Testis (tissue), 3 donors: Measurements from ENCODE around the gene KRI1. TPM values are rescaled to one million over a fixed set of nuclear protein-coding genes. Genes with fewer than 3 reads are reported as not detected.

ENCODE experiments used
- DNase-seq: peaks from one replicate; pipeline ENCODE4 v3.0.0-alpha.2; 2019
- H3K27ac ChIP-seq, 2 donors: fragments of 200-600 bp; sonication (generic); one replicate each; pipeline ENCODE4 v1.5.1; 2019
- H3K27me3 ChIP-seq: fragments of 200-600 bp; sonication (generic); one replicate; pipeline ENCODE4 v1.5.1; 2019
- H3K36me3 ChIP-seq: fragments of 200-600 bp; sonication (generic); one replicate; pipeline ENCODE4 v1.5.1; 2017; ENCODE audit warnings: low read depth; ENCODE audit errors: missing control alignments
- H3K4me1 ChIP-seq: fragments of 200-600 bp; sonication (generic); one replicate; pipeline ENCODE4 v1.5.1; 2019
- H3K4me3 ChIP-seq, 2 donors: fragments of 200-600 bp; sonication (generic); one replicate each; pipeline ENCODE4 v1.5.1; 2017 to 2019
- H3K9me3 ChIP-seq: fragments of 200-600 bp; sonication (generic); one replicate; pipeline ENCODE4 v1.5.1; 2017
- POLR2A ChIP-seq: fragments of 450-650 bp; IDR thresholded peaks from one replicate; pipeline ENCODE4 v1.6.1; 2017; ENCODE audit warnings: antibody characterized with exemption, mild to moderate bottlenecking, moderate library complexity
- WGBS, 2 donors: methylation state at CpG; one replicate each; pipeline ENCODE4 v1.1.5; 2018; 5-methylcytosine and 5-hydroxymethylcytosine counted together
- intact Hi-C: fragments of 100-400 bp; cut with DNase I; formaldehyde crosslinking; loops from one replicate; pipeline ENCODE4 v1.15.1; 2023; ENCODE audit warnings: low total_unique reads
- microRNA counts, 2 donors: library from miRNA; unstranded; fragments of <30 nt; microRNA quantifications; one replicate each; lab custom pipeline; 2016
- microRNA-seq, 2 donors: library from miRNA; unstranded; fragments of <30 nt; microRNA quantifications; one replicate each; pipeline ENCODE4, GENCODE V29; 2016; ENCODE audit warnings: borderline number of aligned reads in 2 of 2, borderline replicate concordance in 1 of 2
- polyA plus RNA-seq: library from polyadenylated mRNA; stranded (reverse); fragments of 350-450 nt; fragmentation: Illumina TruSeq; extraction: RNeasy Lipid Tissue Mini Kit (QIAGEN cat#74804); gene quantifications from one replicate; pipeline ENCODE4 v1.2.3, GENCODE V29; 2014; ENCODE audit warnings: low read depth, low replicate concordance; ENCODE audit not compliant: insufficient read depth
- small RNA-seq, 2 donors: library from RNA; depleted of rRNA; stranded (forward); fragments of <200 nt; gene quantifications; one replicate each; pipeline ENCODE3, GENCODE V24; 2016
- total RNA-seq, 2 donors: library from RNA; depleted of rRNA; stranded (reverse); fragments of >200 nt; gene quantifications; one replicate each; pipeline ENCODE4 v1.2.3, GENCODE V29; 2016
- TF ChIP-seq, protein P1 (sequence below), 3 experiments: fragments of 450-650 bp in 2 of 3; fragments of 200-600 bp in 1 of 3; sonication (generic) in 1 of 3; IDR thresholded peaks; one replicate each; pipeline ENCODE4 v1.5.1; 2016 to 2019; ENCODE audit warnings: antibody characterized with exemption in 3 of 3, mild to moderate bottlenecking in 2 of 3, moderate library complexity in 1 of 3

Gene KRI1
- total and polyA plus RNA-seq, 3 donors from 2014 or later: 33.7 to 48.3 (median 34.6) TPM

DNA sequence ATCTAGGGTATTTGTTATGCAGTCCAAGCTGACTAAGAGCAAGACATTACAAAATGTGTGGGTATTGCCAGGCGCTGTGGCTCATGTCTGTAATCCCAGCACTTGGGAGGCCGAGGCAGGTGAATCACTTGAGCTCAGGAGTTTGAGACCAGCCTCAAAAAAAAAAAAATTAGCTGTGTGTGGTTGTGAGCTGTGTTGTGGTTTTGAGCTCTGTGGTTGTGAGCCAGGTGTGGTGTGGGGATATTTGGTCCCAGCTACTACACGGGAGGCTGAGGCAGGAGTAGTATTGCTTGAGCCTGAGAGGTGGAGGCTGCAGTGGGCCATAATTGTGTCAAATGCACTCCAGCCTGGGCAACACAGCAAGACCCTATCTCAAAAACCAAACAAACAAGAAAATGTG is 57.1 kb downstream of the KRI1 start:
- no peaks in the 10 kb centered on the region for H3K27me3 ChIP-seq
- H3K36me3 ChIP-seq: no peaks in the 10 kb centered on the region
- 92 to 95% methylated on average over 3 of the region's 3 CpGs for WGBS, 2 donors
- H3K27ac ChIP-seq: no peak overlapping the region
- TF ChIP-seq, protein P1, sequence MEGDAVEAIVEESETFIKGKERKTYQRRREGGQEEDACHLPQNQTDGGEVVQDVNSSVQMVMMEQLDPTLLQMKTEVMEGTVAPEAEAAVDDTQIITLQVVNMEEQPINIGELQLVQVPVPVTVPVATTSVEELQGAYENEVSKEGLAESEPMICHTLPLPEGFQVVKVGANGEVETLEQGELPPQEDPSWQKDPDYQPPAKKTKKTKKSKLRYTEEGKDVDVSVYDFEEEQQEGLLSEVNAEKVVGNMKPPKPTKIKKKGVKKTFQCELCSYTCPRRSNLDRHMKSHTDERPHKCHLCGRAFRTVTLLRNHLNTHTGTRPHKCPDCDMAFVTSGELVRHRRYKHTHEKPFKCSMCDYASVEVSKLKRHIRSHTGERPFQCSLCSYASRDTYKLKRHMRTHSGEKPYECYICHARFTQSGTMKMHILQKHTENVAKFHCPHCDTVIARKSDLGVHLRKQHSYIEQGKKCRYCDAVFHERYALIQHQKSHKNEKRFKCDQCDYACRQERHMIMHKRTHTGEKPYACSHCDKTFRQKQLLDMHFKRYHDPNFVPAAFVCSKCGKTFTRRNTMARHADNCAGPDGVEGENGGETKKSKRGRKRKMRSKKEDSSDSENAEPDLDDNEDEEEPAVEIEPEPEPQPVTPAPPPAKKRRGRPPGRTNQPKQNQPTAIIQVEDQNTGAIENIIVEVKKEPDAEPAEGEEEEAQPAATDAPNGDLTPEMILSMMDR (IDR thresholded peaks at IDR 0.05): no peak
- no peak for TF ChIP-seq POLR2A
- intact Hi-C loops: no loop called here
- no peak overlapping the region for H3K4me3 ChIP-seq
- no peak for DNase-seq
- H3K4me1 ChIP-seq: peaks cover 4% of the 10 kb centered on the region
- no peaks in the 10 kb centered on the region for H3K9me3 ChIP-seq

- DNase-seq: no peak
- Histone ChIP-seq H3K27ac (no peak overlapping the region), H3K27me3 (no peaks in the 10 kb centered on the region), H3K4me1 (peaks cover 4% of the 10 kb centered on the region), H3K4me3 (no peak overlapping the region), H3K36me3 (no peaks in the 10 kb centered on the region), H3K9me3 (no peaks in the 10 kb centered on the region)
- TF ChIP-seq, protein P1 (IDR thresholded peaks at IDR 0.05): no peak
- TF ChIP-seq POLR2A: no peak
- 86 to 95% methylated on average over 16 of the region's 16 CpGs for WGBS, 2 donors
- intact Hi-C loops: no loop called here
These were observed 57.8 kb downstream of the KRI1 start for GRCh38 chr19:10508036-10508435.

DNA sequence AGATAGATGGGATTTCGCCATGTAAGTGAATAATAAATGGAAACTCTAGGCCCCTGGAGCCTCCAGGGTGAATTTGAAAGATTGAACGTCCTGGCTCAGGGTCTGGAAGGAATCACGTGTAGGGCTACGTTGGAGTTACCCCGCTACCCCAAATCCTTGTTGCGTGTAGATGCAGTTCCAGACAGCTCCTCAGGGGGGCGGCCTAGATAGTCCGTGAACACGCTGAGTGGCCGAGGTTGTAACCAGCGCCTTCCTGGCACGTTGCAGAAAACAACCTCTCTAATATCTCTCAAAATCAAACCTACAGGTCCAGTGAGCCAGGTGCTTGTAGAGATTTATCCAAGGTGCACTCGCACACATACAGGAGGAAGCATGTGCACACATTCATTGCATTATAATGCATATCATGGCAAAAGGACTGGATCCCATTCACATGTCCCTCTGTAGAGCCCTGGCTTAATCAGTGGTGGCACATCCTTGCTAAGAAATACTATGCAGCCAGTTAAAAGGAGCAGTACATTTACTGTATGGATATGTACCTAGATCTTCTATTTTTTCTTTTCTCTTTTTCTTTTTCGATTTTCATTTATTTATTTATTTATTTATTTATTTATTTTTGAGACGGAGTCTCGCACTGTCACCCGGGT is 60.1 kb downstream of the KRI1 start:
- Histone ChIP-seq H3K4me1 (peaks cover 13% of the 10 kb centered on the region), H3K36me3 (no peaks in the 10 kb centered on the region), H3K4me3 (no peak overlapping the region), H3K27ac (no peak overlapping the region), H3K9me3 (no peaks in the 10 kb centered on the region), H3K27me3 (no peaks in the 10 kb centered on the region)
- DNase-seq: peak; percentile 88
- TF ChIP-seq POLR2A: no peak
- TF ChIP-seq, protein P1 (IDR thresholded peaks at IDR 0.05): peak; percentile 16 to 84 (median 62)
- 17 to 26% methylated on average over 17 of the region's 17 CpGs for WGBS, 2 donors
- intact Hi-C loops: no loop called here

MicroRNAs within 50 kb of the gene (microRNA counts, 767-probe panel; counts per million panel counts)
- microRNA hsa-miR-1238 (lab: Ali Mortazavi, UCI): 0 to 152 counts per million in 2 donors

Small RNA genes within 50 kb of the gene (microRNA-seq; reads per million reads assigned to microRNA genes)
- 0 reads per million in 2 donors for gene MIR1238

Small RNA genes within 50 kb of the gene (small RNA-seq; reads per million reads assigned to genes)
- 0 reads per million in 2 donors for gene MIR1238
- gene RNU7-140P: 0 reads per million in 2 donors

Other genes starting within 250 kb of the KRI1 start
- 10 to 100 TPM; 35.7 to 40.2 TPM for gene FDX2, start 250.0 kb downstream of the KRI1 start, total RNA-seq
- 26.8 TPM for gene FDX2, start 250.0 kb downstream of the KRI1 start, polyA plus RNA-seq
- gene RAVER1, start 232.5 kb downstream of the KRI1 start, total RNA-seq: 10 to 100 TPM; 34.5 to 49.6 TPM
- gene RAVER1, start 232.5 kb downstream of the KRI1 start, polyA plus RNA-seq: 32.3 TPM
- 1 to 10 TPM; 2.4 to 2.8 TPM for gene ICAM3, start 226.4 kb downstream of the KRI1 start, total RNA-seq
- 6.3 TPM for gene ICAM3, start 226.4 kb downstream of the KRI1 start, polyA plus RNA-seq
- 100 to 1,000 TPM; 112 to 113 TPM for gene TYK2, start 185.4 kb downstream of the KRI1 start, total RNA-seq
- gene TYK2, start 185.4 kb downstream of the KRI1 start, polyA plus RNA-seq: 47.6 TPM
- 100 to 1,000 TPM; 160 to 210 TPM for gene CDC37, start 162.5 kb downstream of the KRI1 start, total RNA-seq
- gene CDC37, start 162.5 kb downstream of the KRI1 start, polyA plus RNA-seq: 170 TPM
- 10 to 100 TPM; 20.1 to 35.0 TPM for gene PDE4A, start 145.5 kb downstream of the KRI1 start, total RNA-seq
- 35.4 TPM for gene PDE4A, start 145.5 kb downstream of the KRI1 start, polyA plus RNA-seq
- 10 to 100 TPM; 40.7 to 61.0 TPM for gene KEAP1, start 62.7 kb downstream of the KRI1 start, total RNA-seq
- gene KEAP1, start 62.7 kb downstream of the KRI1 start, polyA plus RNA-seq: 54.1 TPM
- gene S1PR5, start 48.6 kb downstream of the KRI1 start, total RNA-seq: under 1 TPM; 0.12 to 0.31 TPM
- 0.61 TPM for gene S1PR5, start 48.6 kb downstream of the KRI1 start, polyA plus RNA-seq
- gene ATG4D, start 22.1 kb downstream of the KRI1 start, total RNA-seq: 10 to 100 TPM; 80.5 to 97.1 TPM
- 167 TPM for gene ATG4D, start 22.1 kb downstream of the KRI1 start, polyA plus RNA-seq
- gene CDKN2D, start 3.0 kb upstream of the KRI1 start, total RNA-seq: 10 to 100 TPM; 30.6 to 37.2 TPM
- gene CDKN2D, start 3.0 kb upstream of the KRI1 start, polyA plus RNA-seq: 57.7 TPM
- gene AP1M2, start 21.3 kb upstream of the KRI1 start, total RNA-seq: 1 to 10 TPM; 6.9 to 7.7 TPM
- 23.3 TPM for gene AP1M2, start 21.3 kb upstream of the KRI1 start, polyA plus RNA-seq
- 100 to 1,000 TPM; 360 to 463 TPM for gene SLC44A2, start 59.5 kb upstream of the KRI1 start, total RNA-seq
- gene SLC44A2, start 59.5 kb upstream of the KRI1 start, polyA plus RNA-seq: 268 TPM
- 100 to 1,000 TPM; 246 to 253 TPM for gene ILF3, start 88.3 kb upstream of the KRI1 start, total RNA-seq
- 263 TPM for gene ILF3, start 88.3 kb upstream of the KRI1 start, polyA plus RNA-seq
- 10 to 100 TPM; 44.3 to 44.6 TPM for gene QTRT1, start 135.4 kb upstream of the KRI1 start, total RNA-seq
- 27.8 TPM for gene QTRT1, start 135.4 kb upstream of the KRI1 start, polyA plus RNA-seq
- gene DNM2, start 152.1 kb upstream of the KRI1 start, total RNA-seq: 100 to 1,000 TPM; 226 to 274 TPM
- gene DNM2, start 152.1 kb upstream of the KRI1 start, polyA plus RNA-seq: 166 TPM